HCT116 (cell line): ENCODE results near the gene CCNE1. TPM values are rescaled to one million over a fixed set of nuclear protein-coding genes. Genes with fewer than 3 reads are reported as not detected.
A peak's percentile ranks its signal among the peaks of the same experiment; 100 is the strongest.

Experiments
- ATAC-seq: fragments of 200-7000 bp; cut with Tn5 transposase; 2 replicates; pipeline ENCODE4 v1.9.1; 2020; ENCODE audit warnings: mild to moderate bottlenecking, moderate library complexity
- BruUV-seq: library from RNA; stranded (reverse); fragments of 400-500 nt; replicated peaks from 2 replicates; lab custom pipeline; 2021; lab: Mats Ljungman, UMichigan
- CTCF ChIA-PET: fragments of 300-600 bp; sonication (Branson Sonifier 250); formaldehyde crosslinking; loops from one replicate; lab custom pipeline; 2021; ENCODE audit warnings: antibody characterized with exemption; lab: Charles Lee
- POLR2A ChIA-PET: fragments of 300-600, 350-600 bp; sonication (Branson Sonifier 250); formaldehyde crosslinking; loops from one replicate; lab custom pipeline; 2021; ENCODE audit warnings: antibody characterized with exemption; lab: Charles Lee
- RAD21 ChIA-PET, 2 experiments: fragments of 300-600 bp; sonication (Branson Sonifier 250); formaldehyde crosslinking; loops; one replicate each; lab custom pipeline; 2023; ENCODE audit warnings: low total read pairs in 2 of 2; ENCODE audit not compliant: uncharacterized antibody in 2 of 2, unreplicated experiment in 2 of 2, low non-redundant PET in 1 of 2; lab: Charles Lee
- DNase-seq: peaks from one replicate; pipeline ENCODE4 v3.0.0-alpha.2; 2010; ENCODE audit warnings: low read depth, low spot score
- H2AFZ ChIP-seq: fragments of 200-600 bp; shearing (Covaris generic), sonication (generic); 2 replicates; pipeline ENCODE4 v1.6.1; 2017; ENCODE audit warnings: low read depth, mixed run types, mixed read lengths, antibody characterized with exemption, low read length; ENCODE audit not compliant: poor library complexity, severe bottlenecking
- H3K27ac ChIP-seq: 2 replicates; pipeline ENCODE4 v1.5.1; 2012; ENCODE audit warnings: low read depth, low read length
- H3K27me3 ChIP-seq: fragments of 200-600 bp; sonication (generic); 2 replicates; pipeline ENCODE4 v1.6.1; 2016; ENCODE audit warnings: mixed run types, low read length, mixed read lengths; ENCODE audit not compliant: insufficient read depth
- H3K36me3 ChIP-seq, 2 experiments: fragments of 200-500 bp in 1 of 2; fragments of 200-600 bp in 1 of 2; sonication (Bioruptor generic) in 1 of 2; sonication (generic) in 1 of 2; 2 replicates each; pipeline versions ENCODE4 v1.5.1 to v1.6.1; 2014 to 2016; ENCODE audit warnings: low read length in 2 of 2, inconsistent platforms in 1 of 2, mixed read lengths in 1 of 2, mixed run types in 1 of 2; ENCODE audit not compliant: insufficient read depth in 2 of 2, control insufficient read depth in 1 of 2
- H3K4me1 ChIP-seq, 2 experiments: fragments of 200-600 bp in 1 of 2; sonication (generic) in 1 of 2; 2 replicates each; pipeline versions ENCODE4 v1.5.1 to v1.6.1; 2012 to 2017; ENCODE audit warnings: low read length in 2 of 2, inconsistent platforms in 1 of 2, mild to moderate bottlenecking in 1 of 2, mixed read lengths in 1 of 2, mixed run types in 1 of 2, moderate library complexity in 1 of 2; ENCODE audit not compliant: insufficient read depth in 2 of 2, control insufficient read depth in 1 of 2
- H3K4me2 ChIP-seq: fragments of 200-600 bp; sonication (generic); 2 replicates; pipeline ENCODE4 v1.6.1; 2017; ENCODE audit warnings: mixed run types, low read length, mixed read lengths
- H3K4me3 ChIP-seq, 2 experiments: fragments of 200-600 bp in 1 of 2; sonication (generic) in 1 of 2; replicated peaks in 1 of 2; 2 replicates each; pipeline ENCODE4 v1.5.1; 2011 to 2016; ENCODE audit warnings: low read length in 2 of 2, control low read depth in 1 of 2, low read depth in 1 of 2, mild to moderate bottlenecking in 1 of 2, mixed read lengths in 1 of 2, mixed run types in 1 of 2
- H3K79me2 ChIP-seq: fragments of 200-600 bp; sonication (generic); 2 replicates; pipeline ENCODE4 v1.6.1; 2017; ENCODE audit warnings: mild to moderate bottlenecking, mixed run types, low read length, moderate library complexity, mixed read lengths; ENCODE audit not compliant: insufficient read depth
- H3K9ac ChIP-seq: fragments of 200-600 bp; sonication (generic); 2 replicates; pipeline ENCODE4 v1.6.1; 2016; ENCODE audit warnings: low read length, mixed read lengths
- H3K9me2 ChIP-seq: fragments of 200-600 bp; sonication (generic), shearing (Covaris generic); 2 replicates; pipeline ENCODE4 v1.6.1; 2017; ENCODE audit warnings: mixed run types, mild to moderate bottlenecking, moderate library complexity; ENCODE audit not compliant: insufficient read depth
- H3K9me3 ChIP-seq, 2 experiments: fragments of 200-500 bp in 1 of 2; fragments of 200-600 bp in 1 of 2; sonication (Bioruptor generic) in 1 of 2; sonication (generic) in 1 of 2; 2 replicates each; pipeline ENCODE4 v1.6.1; 2014 to 2017; ENCODE audit warnings: low read length in 2 of 2, mixed read lengths in 2 of 2, inconsistent platforms in 1 of 2, low read depth in 1 of 2, mild to moderate bottlenecking in 1 of 2, mixed run types in 1 of 2, moderate library complexity in 1 of 2; ENCODE audit not compliant: control insufficient read depth in 1 of 2, insufficient read depth in 1 of 2
- H4K20me1 ChIP-seq: fragments of 200-600 bp; sonication (generic), shearing (Covaris generic); 2 replicates; pipeline ENCODE4 v1.6.1; 2017; ENCODE audit warnings: mixed run types, mild to moderate bottlenecking, moderate library complexity; ENCODE audit not compliant: insufficient read depth
- CTCF ChIP-seq, 3 experiments: fragments of 200-600 bp in 1 of 3; sonication (generic) in 1 of 3; IDR thresholded peaks in 2 of 3; conservative IDR thresholded peaks in 1 of 3; 2 replicates each; pipeline ENCODE4 v1.5.1; 2012 to 2017; ENCODE audit warnings: low read depth in 2 of 3, low read length in 2 of 3, antibody characterized with exemption in 1 of 3, borderline replicate concordance in 1 of 3, control low read depth in 1 of 3, mild to moderate bottlenecking in 1 of 3, mixed read lengths in 1 of 3, mixed run types in 1 of 3, moderate library complexity in 1 of 3; ENCODE audit not compliant: insufficient read depth in 1 of 3
- EZH2 ChIP-seq: fragments of 200-600 bp; sonication (generic); IDR thresholded peaks from 2 replicates; pipeline ENCODE4 v1.6.1; 2017; ENCODE audit warnings: antibody characterized with exemption, mixed run types
- EZH2phosphoT487 ChIP-seq: fragments of 200-600 bp; IDR thresholded peaks from 2 replicates; pipeline ENCODE4 v1.6.1; 2018; ENCODE audit warnings: antibody characterized with exemption, borderline replicate concordance
- SP1 ChIP-seq: IDR thresholded peaks from 2 replicates; pipeline ENCODE4 v1.6.1; 2012; ENCODE audit warnings: low read depth
- TCF7L2 ChIP-seq: IDR thresholded peaks from 2 replicates; pipeline ENCODE4 v1.7.0; 2011; ENCODE audit warnings: borderline replicate concordance, inconsistent platforms; ENCODE audit not compliant: insufficient read depth, insufficient read length; ENCODE audit errors: extremely low read depth
- intact Hi-C: fragments of 100-400 bp; cut with micrococcal nuclease; formaldehyde crosslinking; loops from 2 replicates; pipeline ENCODE4 v1.10.0; 2022
- total RNA-seq: library from RNA; stranded (reverse); gene quantifications from one replicate; pipeline ENCODE4 v1.2.1, GENCODE V29; 2021; ENCODE audit not compliant: unreplicated experiment

Gene CCNE1
- total RNA-seq, 1 experiment from 2014 or later = 29.3 TPM

DNA sequence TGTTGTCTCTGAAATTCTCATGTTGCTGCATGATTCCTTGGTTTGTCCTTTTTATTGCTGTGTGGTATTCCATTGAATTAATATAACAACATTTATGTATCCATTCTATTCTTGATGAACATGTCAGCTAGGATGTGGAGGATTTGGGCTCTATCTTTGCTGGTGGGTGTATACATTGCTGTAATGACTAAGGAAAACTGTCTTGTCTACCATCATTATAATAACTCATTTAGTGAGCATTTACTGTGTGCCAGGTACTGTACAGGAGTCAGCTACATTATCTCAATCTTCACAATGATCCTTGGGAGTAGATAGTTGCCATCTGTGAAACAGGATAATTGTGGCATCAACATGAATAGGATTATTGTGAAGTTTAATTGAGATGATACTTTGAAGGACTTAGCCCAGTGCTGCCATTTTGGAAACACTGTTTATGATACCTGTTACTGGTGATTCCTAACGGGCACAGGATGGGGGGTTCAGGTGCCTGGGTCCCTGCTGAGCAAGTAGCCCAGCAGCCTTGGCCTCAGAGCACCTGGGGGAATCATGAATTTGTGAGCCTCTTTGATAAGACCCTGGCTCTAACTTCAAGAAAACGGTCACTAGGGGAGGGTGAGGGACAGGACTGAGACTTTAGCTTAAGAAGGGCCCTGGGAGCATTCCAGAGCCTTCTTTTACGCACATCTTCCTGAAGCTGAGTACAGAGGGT is 1.8 kb upstream of the CCNE1 start:
- Histone ChIP-seq H3K4me3 (peak overlapping the region in 1 of 2 experiments; percentile 69; a peak in 1 of 4 replicates), H3K36me3 (peaks cover 2 to 12% of the 10 kb centered on the region in 2 experiments; a peak in 1 of 4 replicates), H3K9me2 (no peaks in the 10 kb centered on the region), H3K27ac (0 out of 2 replicates have a peak overlapping the region, but pooled peaks have one; percentile 15), H3K9me3 (no peaks in the 10 kb centered on the region), H3K4me1 (peaks cover 16 to 37% of the 10 kb centered on the region in 2 experiments), H3K4me2 (peak overlapping the region; percentile 93), H3K79me2 (peaks cover 8% of the 10 kb centered on the region; the same call in 1 of the 2 replicates), H3K9ac (peak overlapping the region; percentile 78; the same call in 1 of the 2 replicates), H4K20me1 (no peaks in the 10 kb centered on the region), H3K27me3 (no peaks in the 10 kb centered on the region), H2AFZ (no peak overlapping the region)
- RAD21 ChIA-PET = no interaction called here
- DNase-seq (no peak), ATAC-seq (no peak)
- intact Hi-C loops = loop anchor here (2.0 kb wide), 1 partner anchor 35 kb away; no protein-coding TSS in a partner anchor
- CTCF ChIA-PET = interaction anchor here (0.6 kb wide), 2 partner anchors 14 to 35 kb away, joined by 3 read pairs; no protein-coding TSS in a partner anchor
- POLR2A ChIA-PET = no interaction called here
- no peak for TF ChIP-seq EZH2
- no TSS peak for BruUV-seq

DNA sequence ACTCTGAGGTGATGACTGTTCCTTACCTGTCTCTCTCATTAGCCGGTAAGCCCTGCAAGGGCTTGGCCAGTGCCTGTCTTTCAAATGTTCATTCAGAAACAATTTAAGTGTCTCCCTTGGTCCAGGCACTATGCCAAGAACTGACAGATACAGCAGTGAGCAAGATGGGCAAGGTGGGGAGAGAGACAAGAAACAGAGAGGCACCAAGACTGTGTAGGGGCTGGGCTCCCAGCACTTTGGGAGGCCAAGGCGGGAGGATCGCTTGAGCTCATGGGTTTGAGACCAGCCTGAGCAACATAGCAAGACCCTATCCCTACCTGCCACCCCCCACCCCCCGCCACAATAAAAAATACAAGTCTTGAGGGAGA is 1.3 kb upstream of the CCNE1 start:
- CTCF ChIA-PET = interaction anchor here (0.6 kb wide), 2 partner anchors 34 to 582 kb away, joined by 3 to 4 read pairs; no protein-coding TSS in a partner anchor
- intact Hi-C loops = loop anchor here (2.0 kb wide), 1 partner anchor 34 kb away; no protein-coding TSS in a partner anchor
- H3K27ac ChIP-seq = peak overlapping the region; percentile 80

More for the DNA sequence above, 1.3 kb upstream of the CCNE1 start:
- no peak for DNase-seq
- Histone ChIP-seq H3K79me2 (peaks cover 8% of the 10 kb centered on the region; the same call in 1 of the 2 replicates), H3K4me1 (peaks cover 15 to 32% of the 10 kb centered on the region in 2 experiments), H3K9me2 (no peaks in the 10 kb centered on the region), H3K9me3 (no peaks in the 10 kb centered on the region), H2AFZ (no peak overlapping the region)
- no peak for ATAC-seq
- POLR2A ChIA-PET = no interaction called here
- TF ChIP-seq TCF7L2 (no peak), CTCF (IDR thresholded peaks at IDR 0.05 in 2 of 3, conservative IDR thresholded peaks at IDR 0.05 in 1 of 3; ENCODE audit: borderline replicate concordance in 1 of 3, insufficient read depth in 1 of 3, low read depth in 2 of 3, low read length in 2 of 3) (no peak), EZH2phosphoT487 (no peak), SP1 (no peak), EZH2 (no peak)
- TF ChIP-seq, all 23 proteins: peak for 0
- RAD21 ChIA-PET = no interaction called here
- H3K9ac ChIP-seq = peak overlapping the region; percentile 78
- H4K20me1 ChIP-seq = no peaks in the 10 kb centered on the region
- H3K27me3 ChIP-seq = no peaks in the 10 kb centered on the region
- H3K4me2 ChIP-seq = peak overlapping the region; percentile 93
- H3K36me3 ChIP-seq = peaks cover 2 to 12% of the 10 kb centered on the region in 2 experiments; a peak in 1 of 4 replicates
- peak overlapping the region; percentile 62 to 69 for H3K4me3 ChIP-seq
- BruUV-seq = no TSS peak
